ENCODE data around the gene TRAF7.
"Not testable (repeated sequence)": the region's sequence is repeated elsewhere in the genome, so short reads cannot be mapped to it uniquely, and the experiment has no call there.

TRAF7 gene

DNA sequence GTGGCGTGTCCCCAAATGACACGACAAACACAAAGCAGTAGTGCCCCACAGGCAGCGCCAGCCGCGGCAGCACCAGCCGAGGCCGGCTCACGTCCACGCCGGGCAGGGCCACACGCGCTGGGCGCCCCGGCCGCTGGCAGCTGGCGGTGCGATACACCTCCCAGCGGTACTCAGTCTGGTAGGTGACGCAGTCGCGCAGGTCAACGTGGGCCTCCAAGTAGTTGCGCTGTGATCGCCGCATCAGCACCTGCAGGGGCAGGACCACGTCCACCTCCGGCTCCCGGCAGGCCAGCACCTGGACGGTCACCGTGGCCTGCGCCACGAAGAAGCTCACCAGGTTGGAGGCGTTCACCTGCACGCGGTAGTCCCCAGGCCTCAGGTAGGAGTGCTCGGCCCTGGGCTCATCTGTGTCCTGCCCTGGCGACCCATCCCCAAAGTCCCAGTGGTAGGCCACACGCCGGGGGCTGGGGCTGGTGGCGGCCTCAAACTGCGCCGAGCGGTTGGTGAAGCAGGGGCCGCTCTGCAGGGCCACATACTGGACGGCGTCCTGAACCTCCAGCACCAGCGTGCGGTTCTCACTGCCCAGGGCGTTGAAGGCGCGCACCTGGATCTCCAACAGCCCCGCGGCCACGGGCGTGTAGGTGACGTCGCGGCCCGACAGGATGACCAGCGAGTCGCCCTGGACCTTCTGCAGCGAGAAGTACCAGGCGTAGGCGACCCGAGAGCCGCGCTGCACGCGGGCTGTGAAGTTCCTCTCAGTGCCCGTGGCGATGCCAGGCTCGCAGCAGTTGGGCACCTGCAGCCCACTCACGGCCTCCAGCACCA lies 46.9 kb upstream of the TRAF7 start:
- H2AFZ ChIP-seq (ENCODE audit: insufficient read depth, low read length, poor library complexity); H2BK120ac ChIP-seq (ENCODE audit: insufficient read depth, low read length, poor library complexity); H3K14ac ChIP-seq (ENCODE audit: low read length); H3K4me2 ChIP-seq (ENCODE audit: low read length); H3K9me3 ChIP-seq (ENCODE audit: insufficient read depth, low read depth, low read length); H3K27me3 ChIP-seq (ENCODE audit: insufficient read depth, low read length); H3K27ac ChIP-seq (ENCODE audit: low read depth, low read length); H3K4ac ChIP-seq (ENCODE audit: low read depth, low read length); H3K23ac ChIP-seq (ENCODE audit: low read length); H3K4me1 ChIP-seq (ENCODE audit: control insufficient read depth in 1 of 2, insufficient read depth in 2 of 2, low read length in 2 of 2); DNase-seq; H4K12ac ChIP-seq (ENCODE audit: low read depth, low read length); H4K91ac ChIP-seq (ENCODE audit: low read depth, low read length); H3K9ac ChIP-seq (ENCODE audit: low read length); H3K79me2 ChIP-seq (ENCODE audit: control insufficient read depth, insufficient read depth, low read length, poor library complexity); H3K4me3 ChIP-seq (ENCODE audit: low read depth, low read length); H3K18ac ChIP-seq (ENCODE audit: low read length); H2AK5ac ChIP-seq (ENCODE audit: low read length); H4K8ac ChIP-seq (ENCODE audit: low read depth, low read length); H2BK5ac ChIP-seq (ENCODE audit: low read depth, low read length, poor library complexity); H2BK12ac ChIP-seq (ENCODE audit: low read length); H3K79me1 ChIP-seq (ENCODE audit: low read length): not testable (repeated sequence)
- H3K36me3 ChIP-seq (ENCODE audit: control insufficient read depth in 1 of 2, insufficient read depth in 2 of 2, low read length in 2 of 2), result peaks cover 52 to 59% of the 10 kb centered on the region in 2 experiments
- no CpG with 5 or more reads among the region's 73 CpGs for WGBS (ENCODE audit: extremely low coverage, insufficient coverage, insufficient read length)

DNA sequence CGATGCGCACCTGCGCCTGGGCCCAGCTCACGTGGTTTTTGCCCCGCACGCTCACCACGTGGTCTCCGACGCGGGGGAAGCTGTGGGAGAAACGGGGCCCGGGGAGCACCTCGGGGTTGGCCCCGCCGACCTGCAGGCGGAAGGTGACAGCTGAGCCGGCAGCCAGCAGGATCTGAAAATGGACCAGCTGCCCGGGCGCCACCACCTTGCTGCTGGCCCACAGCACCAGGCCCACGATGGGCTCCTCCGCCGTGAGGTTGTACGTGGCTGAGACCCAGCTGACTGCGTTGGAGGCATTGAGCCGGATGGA lies 46.4 kb upstream of the TRAF7 start:
- no CpG with 5 or more reads among the region's 25 CpGs for WGBS (ENCODE audit: extremely low coverage, insufficient coverage, insufficient read length)
- H3K9ac ChIP-seq (ENCODE audit: low read length); H2BK5ac ChIP-seq (ENCODE audit: low read depth, low read length, poor library complexity); H3K27ac ChIP-seq (ENCODE audit: low read depth, low read length); H3K4me3 ChIP-seq (ENCODE audit: low read depth, low read length); H3K14ac ChIP-seq (ENCODE audit: low read length); H3K4ac ChIP-seq (ENCODE audit: low read depth, low read length); H3K18ac ChIP-seq (ENCODE audit: low read length); DNase-seq; H4K91ac ChIP-seq (ENCODE audit: low read depth, low read length); H3K23ac ChIP-seq (ENCODE audit: low read length); H3K27me3 ChIP-seq (ENCODE audit: insufficient read depth, low read length); H2BK120ac ChIP-seq (ENCODE audit: insufficient read depth, low read length, poor library complexity); H4K8ac ChIP-seq (ENCODE audit: low read depth, low read length); H3K9me3 ChIP-seq (ENCODE audit: insufficient read depth, low read depth, low read length); H3K79me2 ChIP-seq (ENCODE audit: control insufficient read depth, insufficient read depth, low read length, poor library complexity); H4K12ac ChIP-seq (ENCODE audit: low read depth, low read length); H2AK5ac ChIP-seq (ENCODE audit: low read length); H3K4me2 ChIP-seq (ENCODE audit: low read length); H3K4me1 ChIP-seq (ENCODE audit: control insufficient read depth in 1 of 2, insufficient read depth in 2 of 2, low read length in 2 of 2); H2AFZ ChIP-seq (ENCODE audit: insufficient read depth, low read length, poor library complexity); H2BK12ac ChIP-seq (ENCODE audit: low read length); H3K79me1 ChIP-seq (ENCODE audit: low read length): not testable (repeated sequence)
- peaks cover 53 to 64% of the 10 kb centered on the region in 2 experiments for H3K36me3 ChIP-seq (ENCODE audit: control insufficient read depth in 1 of 2, insufficient read depth in 2 of 2, low read length in 2 of 2)

DNA sequence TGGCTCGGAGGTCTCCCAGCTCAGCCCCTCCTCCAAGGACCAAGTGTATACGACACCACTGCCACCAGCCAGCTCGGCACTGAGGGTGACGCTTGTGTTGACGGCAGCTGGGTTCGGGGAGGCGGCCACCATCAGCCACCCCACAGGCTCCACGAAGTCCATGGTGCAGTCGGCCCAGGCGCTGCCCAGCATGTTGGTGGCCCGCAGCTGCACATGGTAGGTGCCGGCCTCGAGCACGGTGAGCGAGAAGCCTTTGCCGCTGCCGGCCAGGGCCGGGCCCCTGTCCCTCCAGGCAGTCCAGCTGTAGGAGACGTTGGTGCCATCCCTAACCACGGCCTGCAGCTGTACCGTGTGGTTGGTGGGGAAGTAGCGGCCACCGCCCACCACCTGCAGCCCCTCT lies 45.7 kb upstream of the TRAF7 start:
- H4K91ac ChIP-seq (ENCODE audit: low read depth, low read length); H3K4me2 ChIP-seq (ENCODE audit: low read length); H2AFZ ChIP-seq (ENCODE audit: insufficient read depth, low read length, poor library complexity); H3K18ac ChIP-seq (ENCODE audit: low read length); H2AK5ac ChIP-seq (ENCODE audit: low read length); H2BK120ac ChIP-seq (ENCODE audit: insufficient read depth, low read length, poor library complexity); H3K9me3 ChIP-seq (ENCODE audit: insufficient read depth, low read depth, low read length); H4K8ac ChIP-seq (ENCODE audit: low read depth, low read length); DNase-seq; H3K23ac ChIP-seq (ENCODE audit: low read length); H4K12ac ChIP-seq (ENCODE audit: low read depth, low read length); H2BK5ac ChIP-seq (ENCODE audit: low read depth, low read length, poor library complexity); H3K4ac ChIP-seq (ENCODE audit: low read depth, low read length); H3K9ac ChIP-seq (ENCODE audit: low read length); H3K14ac ChIP-seq (ENCODE audit: low read length); H3K79me1 ChIP-seq (ENCODE audit: low read length); H2BK12ac ChIP-seq (ENCODE audit: low read length); H3K79me2 ChIP-seq (ENCODE audit: control insufficient read depth, insufficient read depth, low read length, poor library complexity); H3K4me1 ChIP-seq (ENCODE audit: control insufficient read depth in 1 of 2, insufficient read depth in 2 of 2, low read length in 2 of 2); H3K27ac ChIP-seq (ENCODE audit: low read depth, low read length); H3K4me3 ChIP-seq (ENCODE audit: low read depth, low read length); H3K27me3 ChIP-seq (ENCODE audit: insufficient read depth, low read length): not testable (repeated sequence)
- WGBS (ENCODE audit: extremely low coverage, insufficient coverage, insufficient read length), result no CpG with 5 or more reads among the region's 23 CpGs
- peaks cover 56 to 67% of the 10 kb centered on the region in 2 experiments for H3K36me3 ChIP-seq (ENCODE audit: control insufficient read depth in 1 of 2, insufficient read depth in 2 of 2, low read length in 2 of 2)

DNA sequence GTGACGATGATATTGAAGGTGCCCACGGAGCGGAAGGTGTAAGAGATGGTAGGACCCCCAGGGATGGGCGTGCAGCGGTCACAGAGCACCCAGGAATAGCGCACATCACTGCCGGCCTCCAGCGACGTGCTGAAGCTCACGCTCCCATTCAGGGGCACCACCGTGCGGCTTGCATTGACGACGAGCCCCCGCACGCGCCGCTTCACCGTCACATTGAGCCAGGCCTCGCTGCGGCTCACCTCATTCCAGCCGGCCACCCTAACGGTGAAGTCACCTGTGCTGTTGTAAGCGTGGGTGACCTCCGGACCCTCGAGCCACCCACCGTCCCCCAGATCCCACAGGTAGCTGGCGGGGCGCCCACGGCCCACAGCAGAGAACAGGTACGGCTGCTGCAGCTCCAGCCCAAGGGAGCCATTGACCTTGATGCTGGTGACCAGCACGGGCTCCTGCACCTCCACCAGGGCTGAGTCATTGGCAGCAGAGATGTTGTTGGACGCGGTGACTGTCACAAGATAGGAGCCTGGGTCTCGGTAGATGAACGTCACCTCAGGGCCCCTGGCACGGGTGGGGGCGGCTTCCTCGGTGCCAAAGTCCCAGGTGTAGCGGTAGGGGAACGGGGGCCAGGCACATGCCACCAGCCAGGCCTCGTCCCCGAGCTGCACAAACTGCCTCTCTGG lies 45.1 kb upstream of the TRAF7 start:
- H2BK120ac ChIP-seq (ENCODE audit: insufficient read depth, low read length, poor library complexity); H4K12ac ChIP-seq (ENCODE audit: low read depth, low read length); H3K4ac ChIP-seq (ENCODE audit: low read depth, low read length); H2BK5ac ChIP-seq (ENCODE audit: low read depth, low read length, poor library complexity); H3K18ac ChIP-seq (ENCODE audit: low read length); H3K14ac ChIP-seq (ENCODE audit: low read length); H4K8ac ChIP-seq (ENCODE audit: low read depth, low read length); H3K9ac ChIP-seq (ENCODE audit: low read length); H3K79me2 ChIP-seq (ENCODE audit: control insufficient read depth, insufficient read depth, low read length, poor library complexity); H2BK12ac ChIP-seq (ENCODE audit: low read length); H3K27ac ChIP-seq (ENCODE audit: low read depth, low read length); H3K9me3 ChIP-seq (ENCODE audit: insufficient read depth, low read depth, low read length); H3K4me3 ChIP-seq (ENCODE audit: low read depth, low read length); DNase-seq; H2AK5ac ChIP-seq (ENCODE audit: low read length); H3K4me1 ChIP-seq (ENCODE audit: control insufficient read depth in 1 of 2, insufficient read depth in 2 of 2, low read length in 2 of 2); H4K91ac ChIP-seq (ENCODE audit: low read depth, low read length); H3K27me3 ChIP-seq (ENCODE audit: insufficient read depth, low read length); H3K23ac ChIP-seq (ENCODE audit: low read length); H2AFZ ChIP-seq (ENCODE audit: insufficient read depth, low read length, poor library complexity); H3K4me2 ChIP-seq (ENCODE audit: low read length); H3K79me1 ChIP-seq (ENCODE audit: low read length): not testable (repeated sequence)
- WGBS (ENCODE audit: extremely low coverage, insufficient coverage, insufficient read length), result no CpG with 5 or more reads among the region's 43 CpGs
- peaks cover 59 to 67% of the 10 kb centered on the region in 2 experiments for H3K36me3 ChIP-seq (ENCODE audit: control insufficient read depth in 1 of 2, insufficient read depth in 2 of 2, low read length in 2 of 2)
